Nephron progenitor cell (in vitro differentiated cells): ENCODE measurements around the gene PDE4D.

Experiments used
- DNase-seq: peaks from one replicate; pipeline ENCODE4 v3.0.0; 2021
- H3K27ac Mint-ChIP-seq: 2 replicates; pipeline ENCODE4 v1.8.0; 2021; ENCODE audit warnings: mild to moderate bottlenecking, moderate library complexity, mixed read lengths
- H3K27me3 Mint-ChIP-seq: 2 replicates; pipeline ENCODE4 v1.8.0; 2021; ENCODE audit warnings: mild to moderate bottlenecking, low read depth, mixed read lengths; ENCODE audit not compliant: poor library complexity
- H3K36me3 Mint-ChIP-seq: 2 replicates; pipeline ENCODE4 v1.8.0; 2021; ENCODE audit warnings: low read depth, mixed read lengths
- H3K4me1 Mint-ChIP-seq: 2 replicates; pipeline ENCODE4 v1.8.0; 2021; ENCODE audit warnings: mixed read lengths
- H3K4me3 Mint-ChIP-seq: 2 replicates; pipeline ENCODE4 v1.8.0; 2021; ENCODE audit warnings: mild to moderate bottlenecking, moderate library complexity, mixed read lengths
- H3K9me3 Mint-ChIP-seq: 2 replicates; pipeline ENCODE4 v1.8.0; 2021; ENCODE audit warnings: mild to moderate bottlenecking, moderate library complexity, mixed read lengths
- TF ChIP-seq, protein P1 (sequence below): fragments of 200-600 bp; sonication (generic); IDR thresholded peaks from 2 replicates; pipeline ENCODE4 v1.5.0; 2021; ENCODE audit warnings: antibody characterized with exemption

PDE4D gene

GRCh38 chr5:59758566-59758965 is 135.0 kb downstream of the PDE4D start:
- Mint-ChIP-seq H3K27me3 (no peaks in the 10 kb centered on the region), H3K4me3 (no peak overlapping the region), H3K4me1 (peaks cover 11% of the 10 kb centered on the region), H3K36me3 (no peaks in the 10 kb centered on the region), H3K27ac (no peak overlapping the region), H3K9me3 (no peaks in the 10 kb centered on the region)
- TF ChIP-seq, protein P1, sequence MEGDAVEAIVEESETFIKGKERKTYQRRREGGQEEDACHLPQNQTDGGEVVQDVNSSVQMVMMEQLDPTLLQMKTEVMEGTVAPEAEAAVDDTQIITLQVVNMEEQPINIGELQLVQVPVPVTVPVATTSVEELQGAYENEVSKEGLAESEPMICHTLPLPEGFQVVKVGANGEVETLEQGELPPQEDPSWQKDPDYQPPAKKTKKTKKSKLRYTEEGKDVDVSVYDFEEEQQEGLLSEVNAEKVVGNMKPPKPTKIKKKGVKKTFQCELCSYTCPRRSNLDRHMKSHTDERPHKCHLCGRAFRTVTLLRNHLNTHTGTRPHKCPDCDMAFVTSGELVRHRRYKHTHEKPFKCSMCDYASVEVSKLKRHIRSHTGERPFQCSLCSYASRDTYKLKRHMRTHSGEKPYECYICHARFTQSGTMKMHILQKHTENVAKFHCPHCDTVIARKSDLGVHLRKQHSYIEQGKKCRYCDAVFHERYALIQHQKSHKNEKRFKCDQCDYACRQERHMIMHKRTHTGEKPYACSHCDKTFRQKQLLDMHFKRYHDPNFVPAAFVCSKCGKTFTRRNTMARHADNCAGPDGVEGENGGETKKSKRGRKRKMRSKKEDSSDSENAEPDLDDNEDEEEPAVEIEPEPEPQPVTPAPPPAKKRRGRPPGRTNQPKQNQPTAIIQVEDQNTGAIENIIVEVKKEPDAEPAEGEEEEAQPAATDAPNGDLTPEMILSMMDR: no peak
- no peak for DNase-seq

- no peaks in the 10 kb centered on the region for H3K27me3 Mint-ChIP-seq
- no peak for DNase-seq
Observed at GRCh38 chr5:59757442-59757841, 136.1 kb downstream of the PDE4D start.

GRCh38 chr5:59756373-59757035 is 137.0 kb downstream of the PDE4D start:
- H3K4me1 Mint-ChIP-seq: peaks cover 11% of the 10 kb centered on the region

More at GRCh38 chr5:59757442-59757841, 136.1 kb downstream of the PDE4D start:
- Mint-ChIP-seq H3K36me3 (no peaks in the 10 kb centered on the region), H3K27ac (no peak overlapping the region), H3K9me3 (no peaks in the 10 kb centered on the region), H3K4me1 (peaks cover 11% of the 10 kb centered on the region), H3K4me3 (no peak overlapping the region)
- TF ChIP-seq, protein P1: no peak

DNA sequence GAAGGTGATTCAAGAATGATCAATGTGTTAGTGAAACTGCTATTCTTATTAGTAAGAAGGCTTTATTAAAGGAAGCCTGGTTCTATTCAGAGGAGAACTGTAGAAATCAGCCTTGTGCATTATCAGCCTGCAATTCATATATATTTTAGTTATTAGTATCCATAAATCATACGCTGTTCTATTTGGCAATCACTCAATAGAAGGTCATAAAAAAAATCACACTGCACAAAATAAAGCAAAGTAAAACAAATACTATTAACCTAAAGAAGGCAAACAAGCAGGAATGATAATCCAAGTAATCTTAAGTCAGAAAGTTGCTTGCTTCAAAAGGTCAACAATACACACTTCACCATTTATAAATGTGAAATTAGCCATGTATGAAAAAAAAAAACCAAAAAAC is 138.1 kb downstream of the PDE4D start:
- TF ChIP-seq, protein P1: no peak
- Mint-ChIP-seq H3K27ac (no peak overlapping the region), H3K27me3 (no peaks in the 10 kb centered on the region), H3K4me1 (peaks cover 11% of the 10 kb centered on the region), H3K36me3 (no peaks in the 10 kb centered on the region), H3K9me3 (no peaks in the 10 kb centered on the region), H3K4me3 (no peak overlapping the region)
- no peak for DNase-seq

More at GRCh38 chr5:59756373-59757035, 137.0 kb downstream of the PDE4D start:
- Mint-ChIP-seq H3K36me3 (no peaks in the 10 kb centered on the region), H3K9me3 (no peaks in the 10 kb centered on the region), H3K27me3 (no peaks in the 10 kb centered on the region), H3K4me3 (no peak overlapping the region), H3K27ac (no peak overlapping the region)
- TF ChIP-seq, protein P1: no peak
- DNase-seq: no peak

- no peak overlapping the region for H3K27ac Mint-ChIP-seq
- no peak overlapping the region for H3K4me3 Mint-ChIP-seq
- H3K9me3 Mint-ChIP-seq: no peaks in the 10 kb centered on the region
- TF ChIP-seq, protein P1: no peak
- no peaks in the 10 kb centered on the region for H3K27me3 Mint-ChIP-seq
- no peaks in the 10 kb centered on the region for H3K36me3 Mint-ChIP-seq
- DNase-seq: no peak
- peaks cover 4% of the 10 kb centered on the region for H3K4me1 Mint-ChIP-seq
Observed at GRCh38 chr5:59753599-59753998, 139.9 kb downstream of the PDE4D start.
